Measurements from ENCODE around the gene RPUSD1. TPM values are rescaled to one million over a fixed set of nuclear protein-coding genes. Genes with fewer than 3 reads are reported as not detected.

RPUSD1 gene
- total RNA-seq, 1 experiment from 2014 or later: 45.1 TPM

GRCh38 chr16:746637-747036 is 41.5 kb downstream of the RPUSD1 start:
- Mint-ChIP-seq H3K36me3 (no peaks in the 10 kb centered on the region), H3K4me3 (no peak overlapping the region), H3K27me3 (ENCODE audit: low read depth) (no peaks in the 10 kb centered on the region), H3K9me3 (no peaks in the 10 kb centered on the region), H3K27ac (no peak overlapping the region), H3K4me1 (peaks cover 16% of the 10 kb centered on the region)
- ChIA-PET CTCF (no interaction called here), POLR2A (no interaction called here)
- DNase-seq (ENCODE audit: low spot score) (no peak), ATAC-seq (no peak)
- TF ChIP-seq ZBTB21 (CRISPR knock-in tag; IDR thresholded peaks at IDR 0.05; ENCODE audit: borderline replicate concordance) (no peak), TEAD4 (CRISPR knock-in tag; IDR thresholded peaks at IDR 0.05) (no peak), ZSCAN18 (CRISPR knock-in tag; IDR thresholded peaks at IDR 0.05) (no peak), ZNF416 (CRISPR knock-in tag; IDR thresholded peaks at IDR 0.05) (no peak), PREB (CRISPR knock-in tag; IDR thresholded peaks at IDR 0.05; ENCODE audit: borderline replicate concordance) (no peak)

- no peak overlapping the region for H3K4me3 Mint-ChIP-seq
- H3K27ac Mint-ChIP-seq: no peak overlapping the region
- peaks cover 7% of the 10 kb centered on the region for H3K4me1 Mint-ChIP-seq
- no peaks in the 10 kb centered on the region for H3K27me3 Mint-ChIP-seq (ENCODE audit: low read depth)
- ATAC-seq (peak; percentile 87), DNase-seq (ENCODE audit: low spot score) (peak; percentile 90)
- H3K36me3 Mint-ChIP-seq: no peaks in the 10 kb centered on the region
- CTCF ChIA-PET: interaction anchor here (0.6 to 1.8 kb wide), 5 partner anchors 14 to 1770 kb away, joined by 3 to 18 read pairs (median 10); partner anchors contain the start of genes CHTF18, METRN and RPUSD1
- H3K9me3 Mint-ChIP-seq: no peaks in the 10 kb centered on the region
- POLR2A ChIA-PET: no interaction called here
- TF ChIP-seq PRDM15 (CRISPR knock-in tag; IDR thresholded peaks at IDR 0.05) (0 out of 2 replicates have a peak, but pooled peaks have one; percentile 17), IRF1 (CRISPR knock-in tag; IDR thresholded peaks at IDR 0.05) (no peak), E2F4 (CRISPR knock-in tag; IDR thresholded peaks at IDR 0.05; ENCODE audit: borderline replicate concordance, low read depth) (no peak), GRHL2 (CRISPR knock-in tag; IDR thresholded peaks at IDR 0.05; ENCODE audit: insufficient replicate concordance, severe bottlenecking) (no peak), HMGA2 (CRISPR knock-in tag; IDR thresholded peaks at IDR 0.05) (no peak), ZNF671 (CRISPR knock-in tag; IDR thresholded peaks at IDR 0.05) (no peak), GABPB1 (CRISPR knock-in tag; IDR thresholded peaks at IDR 0.05) (no peak), ARID4B (CRISPR knock-in tag; IDR thresholded peaks at IDR 0.05; ENCODE audit: borderline replicate concordance) (no peak)
Measured at GRCh38 chr16:745739-746138, 42.4 kb downstream of the RPUSD1 start.
